Loucy (cell line): ENCODE measurements around the gene SOHLH1.

Experiments used
- H2AFZ ChIP-seq: fragments of 200-600 bp; sonication (generic); 2 replicates; pipeline ENCODE4 v1.6.0; 2016; ENCODE audit warnings: antibody characterized with exemption, mild to moderate bottlenecking, low read length, moderate library complexity
- H3F3A ChIP-seq: fragments of 200-600 bp; 2 replicates; pipeline ENCODE4 v1.6.0; 2016; ENCODE audit warnings: antibody characterized with exemption, low read depth, mild to moderate bottlenecking
- H3K27me3 ChIP-seq: fragments of 200-600 bp; sonication (generic); 2 replicates; pipeline ENCODE4 v1.6.1; 2014; ENCODE audit warnings: low read length, mild to moderate bottlenecking; ENCODE audit not compliant: insufficient read depth, poor library complexity, severe bottlenecking
- H3K36me3 ChIP-seq: fragments of 200-600 bp; sonication (generic); 2 replicates; pipeline ENCODE4 v1.6.1; 2016; ENCODE audit warnings: low read length; ENCODE audit not compliant: insufficient read depth
- H3K4me1 ChIP-seq: fragments of 200-600 bp; sonication (generic); 2 replicates; pipeline ENCODE4 v1.5.1; 2014; ENCODE audit warnings: low read length, mild to moderate bottlenecking; ENCODE audit not compliant: insufficient read depth, poor library complexity, severe bottlenecking
- H3K4me2 ChIP-seq: fragments of 200-600 bp; sonication (generic); 2 replicates; pipeline ENCODE4 v1.6.0; 2014; ENCODE audit warnings: antibody characterized with exemption, low read length, low read depth, mild to moderate bottlenecking; ENCODE audit not compliant: poor library complexity, severe bottlenecking
- H3K4me3 ChIP-seq: fragments of 200-600 bp; sonication (generic); 2 replicates; pipeline ENCODE4 v1.5.1; 2014; ENCODE audit warnings: low read length, mild to moderate bottlenecking, mixed read lengths; ENCODE audit not compliant: poor library complexity, severe bottlenecking
- H3K79me2 ChIP-seq: fragments of 200-600 bp; sonication (generic); 2 replicates; pipeline ENCODE4 v1.6.1; 2014; ENCODE audit warnings: low read length; ENCODE audit not compliant: insufficient read depth
- H3K9ac ChIP-seq: fragments of 200-600 bp; sonication (generic); 2 replicates; pipeline ENCODE4 v1.6.0; 2014; ENCODE audit warnings: mild to moderate bottlenecking, low read depth, low read length, moderate library complexity; ENCODE audit not compliant: poor library complexity, severe bottlenecking
- H3K9me2 ChIP-seq: fragments of 200-600 bp; sonication (generic); replicated peaks from 2 replicates; pipeline ENCODE4 v1.6.1; 2016; ENCODE audit warnings: low read depth, low read length, mixed read lengths
- H3K9me3 ChIP-seq: fragments of 200-600 bp; sonication (generic); 2 replicates; pipeline ENCODE4 v1.6.1; 2014; ENCODE audit warnings: mild to moderate bottlenecking, antibody characterized with exemption, low read length, low read depth; ENCODE audit not compliant: insufficient read depth
- H4K20me1 ChIP-seq: fragments of 200-600 bp; sonication (generic); 2 replicates; pipeline ENCODE4 v1.6.0; 2014; ENCODE audit warnings: antibody characterized with exemption, low read length, mild to moderate bottlenecking; ENCODE audit not compliant: insufficient read depth, poor library complexity, severe bottlenecking
- EZH2phosphoT487 ChIP-seq: fragments of 200-600 bp; IDR thresholded peaks from 2 replicates; pipeline ENCODE4 v1.6.1; 2018; ENCODE audit warnings: antibody characterized with exemption, mild to moderate bottlenecking, moderate library complexity, borderline replicate concordance
- TF ChIP-seq, protein P1 (sequence below): fragments of 200-600 bp; sonication (generic); conservative IDR thresholded peaks from 2 replicates; pipeline ENCODE4 v1.5.1; 2014; ENCODE audit warnings: mild to moderate bottlenecking, antibody characterized with exemption, low read length

SOHLH1 gene

DNA sequence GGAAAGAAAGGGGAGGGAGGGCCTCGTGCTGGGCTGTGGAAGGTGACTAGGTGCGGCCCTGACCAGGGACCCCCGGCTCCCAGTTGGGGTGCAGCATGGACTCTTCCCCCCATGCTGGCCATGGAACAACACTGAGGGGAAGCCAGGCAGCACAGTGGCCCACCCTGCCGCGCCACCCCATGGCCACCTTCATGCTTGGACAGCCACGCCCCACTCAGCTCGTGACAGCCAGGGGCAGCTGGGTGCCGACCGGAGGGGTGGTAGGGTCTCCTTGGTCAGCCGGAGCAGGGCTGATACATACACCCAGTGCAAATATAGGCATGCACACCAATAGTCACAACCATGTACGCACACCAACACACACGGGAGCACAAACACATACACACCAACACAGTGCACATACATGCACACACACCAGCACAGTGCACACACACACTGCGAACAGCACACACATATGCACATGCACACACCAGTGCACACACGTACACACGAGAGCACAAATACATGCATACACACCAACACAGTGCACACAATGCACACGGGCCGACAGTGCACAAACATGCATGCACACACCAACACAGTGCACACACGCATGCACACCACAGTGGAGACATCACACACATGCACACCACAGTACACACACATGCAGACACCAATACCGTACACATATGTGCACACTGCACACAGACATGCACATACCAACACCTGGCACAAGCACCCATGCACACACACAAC is 8.3 kb downstream of the SOHLH1 start:
- Histone ChIP-seq H3K9ac (no peak overlapping the region), H3K4me2 (no peak overlapping the region), H3K9me3 (no peaks in the 10 kb centered on the region; the same call in 1 of the 2 replicates), H3K4me3 (no peak overlapping the region), H3K27me3 (no peaks in the 10 kb centered on the region), H3K36me3 (no peaks in the 10 kb centered on the region), H4K20me1 (no peaks in the 10 kb centered on the region), H3K9me2 (no peaks in the 10 kb centered on the region), H3K79me2 (no peaks in the 10 kb centered on the region), H2AFZ (no peak overlapping the region), H3F3A (no peaks in the 10 kb centered on the region), H3K4me1 (no peaks in the 10 kb centered on the region)
- no peak for TF ChIP-seq EZH2phosphoT487
- TF ChIP-seq, protein P1, sequence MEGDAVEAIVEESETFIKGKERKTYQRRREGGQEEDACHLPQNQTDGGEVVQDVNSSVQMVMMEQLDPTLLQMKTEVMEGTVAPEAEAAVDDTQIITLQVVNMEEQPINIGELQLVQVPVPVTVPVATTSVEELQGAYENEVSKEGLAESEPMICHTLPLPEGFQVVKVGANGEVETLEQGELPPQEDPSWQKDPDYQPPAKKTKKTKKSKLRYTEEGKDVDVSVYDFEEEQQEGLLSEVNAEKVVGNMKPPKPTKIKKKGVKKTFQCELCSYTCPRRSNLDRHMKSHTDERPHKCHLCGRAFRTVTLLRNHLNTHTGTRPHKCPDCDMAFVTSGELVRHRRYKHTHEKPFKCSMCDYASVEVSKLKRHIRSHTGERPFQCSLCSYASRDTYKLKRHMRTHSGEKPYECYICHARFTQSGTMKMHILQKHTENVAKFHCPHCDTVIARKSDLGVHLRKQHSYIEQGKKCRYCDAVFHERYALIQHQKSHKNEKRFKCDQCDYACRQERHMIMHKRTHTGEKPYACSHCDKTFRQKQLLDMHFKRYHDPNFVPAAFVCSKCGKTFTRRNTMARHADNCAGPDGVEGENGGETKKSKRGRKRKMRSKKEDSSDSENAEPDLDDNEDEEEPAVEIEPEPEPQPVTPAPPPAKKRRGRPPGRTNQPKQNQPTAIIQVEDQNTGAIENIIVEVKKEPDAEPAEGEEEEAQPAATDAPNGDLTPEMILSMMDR = no peak

DNA sequence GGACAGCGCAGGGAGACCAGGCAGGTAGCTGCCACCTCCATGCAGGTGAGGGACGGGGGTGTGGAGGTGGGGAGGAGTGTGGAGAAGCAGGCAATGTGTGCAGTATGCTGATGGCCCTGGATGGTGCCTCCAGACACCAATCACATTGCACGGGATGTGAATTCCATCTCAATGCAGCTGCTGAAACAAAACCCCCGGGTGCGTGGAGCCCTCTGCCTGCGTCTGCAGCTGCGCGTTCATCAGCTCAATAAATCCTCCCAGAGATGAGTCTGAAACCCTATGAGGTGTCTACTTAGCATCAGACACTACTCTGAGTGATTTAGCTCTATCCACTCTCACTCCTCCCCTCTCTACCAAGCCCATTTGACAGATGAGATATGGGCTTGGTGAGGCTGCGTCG is 10.3 kb downstream of the SOHLH1 start:
- Histone ChIP-seq H3K4me1 (no peaks in the 10 kb centered on the region), H3K79me2 (no peaks in the 10 kb centered on the region), H3K4me3 (no peak overlapping the region), H3K27me3 (no peaks in the 10 kb centered on the region), H3K4me2 (no peak overlapping the region), H3F3A (no peaks in the 10 kb centered on the region), H2AFZ (no peak overlapping the region), H3K36me3 (no peaks in the 10 kb centered on the region), H4K20me1 (no peaks in the 10 kb centered on the region), H3K9me3 (no peaks in the 10 kb centered on the region), H3K9me2 (no peaks in the 10 kb centered on the region), H3K9ac (no peak overlapping the region)
- no peak for TF ChIP-seq EZH2phosphoT487
- TF ChIP-seq, protein P1 = no peak

DNA sequence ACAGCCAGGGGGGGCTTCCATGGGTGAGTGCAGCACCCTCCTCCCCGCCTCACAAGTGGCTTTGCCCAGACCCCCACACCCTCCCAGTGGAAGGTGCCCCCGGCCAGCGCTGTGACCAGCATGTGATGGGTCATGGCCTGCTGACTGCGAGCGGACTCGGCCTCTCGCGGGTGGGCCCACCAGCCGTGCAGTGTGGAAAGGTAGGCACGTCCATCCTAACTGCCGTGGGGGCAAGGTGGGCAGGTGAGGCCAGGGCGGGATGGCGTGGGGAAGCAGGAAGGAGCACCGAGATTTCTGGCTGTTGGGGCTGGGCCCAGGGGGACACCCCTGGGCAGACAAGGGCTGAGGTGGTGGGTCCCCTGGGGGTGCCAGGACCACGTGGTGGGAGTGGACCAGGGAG is 12.1 kb downstream of the SOHLH1 start:
- no peak overlapping the region for H2AFZ ChIP-seq
- no peaks in the 10 kb centered on the region for H3K27me3 ChIP-seq

More for the DNA sequence above, 12.1 kb downstream of the SOHLH1 start:
- Histone ChIP-seq H3K79me2 (no peaks in the 10 kb centered on the region), H3K4me1 (no peaks in the 10 kb centered on the region), H3K4me3 (no peak overlapping the region), H3K9me3 (no peaks in the 10 kb centered on the region), H3K4me2 (no peak overlapping the region), H4K20me1 (no peaks in the 10 kb centered on the region), H3K9me2 (no peaks in the 10 kb centered on the region), H3K9ac (no peak overlapping the region), H3F3A (no peaks in the 10 kb centered on the region), H3K36me3 (no peaks in the 10 kb centered on the region)
- TF ChIP-seq EZH2phosphoT487 = no peak
- TF ChIP-seq, protein P1 = no peak
